HepG2 (cell line): ENCODE data around the gene ZNF511. TPM values are rescaled to one million over a fixed set of nuclear protein-coding genes. Genes with fewer than 3 reads are reported as not detected.
A peak's percentile ranks its signal among the peaks of the same experiment; 100 is the strongest.

Experiments used
- ARNT2 ChIP-seq: sonication (generic); formaldehyde crosslinking; IDR thresholded peaks from 2 replicates; pipeline ENCODE4 v1.8.0; 2022; ENCODE audit warnings: mild to moderate bottlenecking, low read depth, missing genetic modification reagents, moderate library complexity
- GATAD2A ChIP-seq: IDR thresholded peaks from 2 replicates; pipeline ENCODE4 v1.6.1; 2016
- MBD4 ChIP-seq: IDR thresholded peaks from 2 replicates; pipeline ENCODE4 v1.6.1; 2012; ENCODE audit warnings: low read length, inconsistent platforms, borderline replicate concordance
- MBNL3 ChIP-seq: fragments of 250-450 bp; sonication (Bioruptor Pico); conservative IDR thresholded peaks from 2 replicates; pipeline ENCODE4 v1.8.0; 2022; ENCODE audit warnings: mild to moderate bottlenecking, inconsistent platforms
- RBM22 ChIP-seq: fragments of 200-400 bp; formaldehyde crosslinking; optimal IDR thresholded peaks from 2 replicates; pipeline ENCODE3; 2017; ENCODE audit warnings: mild to moderate bottlenecking, low read length, moderate library complexity
- SMYD3 ChIP-seq: sonication (generic); formaldehyde crosslinking; IDR thresholded peaks from 2 replicates; pipeline ENCODE4 v1.8.1; 2023; ENCODE audit warnings: mild to moderate bottlenecking, missing genetic modification reagents
- TOPORS ChIP-seq: sonication (generic); formaldehyde crosslinking; IDR thresholded peaks from 2 replicates; pipeline ENCODE4 v1.8.0; 2023; ENCODE audit warnings: mild to moderate bottlenecking, missing genetic modification reagents
- ZNF572 ChIP-seq: sonication (generic); formaldehyde crosslinking; IDR thresholded peaks from 2 replicates; pipeline ENCODE4 v1.5.1; 2020; ENCODE audit warnings: mild to moderate bottlenecking, missing genetic modification reagents
- ZNF619 ChIP-seq: sonication (generic); formaldehyde crosslinking; IDR thresholded peaks from 2 replicates; pipeline ENCODE4 v1.4.0; 2020; ENCODE audit warnings: mild to moderate bottlenecking, missing genetic modification reagents
- ZNF713 ChIP-seq: sonication (generic); formaldehyde crosslinking; IDR thresholded peaks from 2 replicates; pipeline ENCODE4 v1.4.0; 2020; ENCODE audit warnings: mild to moderate bottlenecking, missing genetic modification reagents
- ZNF839 ChIP-seq: sonication (generic); formaldehyde crosslinking; IDR thresholded peaks from 2 replicates; pipeline ENCODE4 v1.4.0; 2020; ENCODE audit warnings: missing genetic modification reagents, mild to moderate bottlenecking, borderline replicate concordance
- polyA plus RNA-seq, 8 experiments: library from polyadenylated mRNA; depleted of rRNA in 3 of 8; stranded (reverse) in 7 of 8; unstranded in 1 of 8; fragments of >200 nt; fragmentation: Illumina TruSeq in 4 of 8; extraction: Trizol in 4 of 8; gene quantifications; 2 replicates each; pipeline versions ENCODE4 v1.2.1 to v1.2.3, GENCODE V29; 2011 to 2016; ENCODE audit warnings: low read depth in 4 of 8, missing spikeins in 1 of 8, mixed read lengths in 1 of 8; ENCODE audit not compliant: insufficient read depth in 1 of 8
- total RNA-seq, 5 experiments: library from RNA; depleted of rRNA; stranded (reverse); fragments of >200 nt; fragmentation: Illumina TruSeq; extraction: Trizol; gene quantifications; 2 replicates each; pipeline ENCODE4 v1.2.3, GENCODE V29; 2016; ENCODE audit warnings: low read depth in 1 of 5
- TF ChIP-seq, protein P1 (sequence below): sonication (generic); formaldehyde crosslinking; IDR thresholded peaks from 2 replicates; pipeline ENCODE4 v1.5.1; 2020; ENCODE audit warnings: mild to moderate bottlenecking, missing genetic modification reagents, borderline replicate concordance
- TF ChIP-seq, protein P2 (sequence below): sonication (generic); formaldehyde crosslinking; IDR thresholded peaks from 2 replicates; pipeline ENCODE4 v1.8.0; 2022; ENCODE audit warnings: missing genetic modification reagents, mild to moderate bottlenecking, moderate library complexity, borderline replicate concordance
- TF ChIP-seq, protein P3 (sequence below): sonication (generic); formaldehyde crosslinking; IDR thresholded peaks from 2 replicates; pipeline ENCODE4 v1.4.0; 2020; ENCODE audit warnings: mild to moderate bottlenecking, missing genetic modification reagents
- TF ChIP-seq, protein P4 (sequence below): sonication (generic); formaldehyde crosslinking; IDR thresholded peaks from 2 replicates; pipeline ENCODE4 v1.5.0; 2020; ENCODE audit warnings: missing genetic modification reagents, mild to moderate bottlenecking, borderline replicate concordance
- TF ChIP-seq, protein P5 (sequence below): sonication (generic); formaldehyde crosslinking; IDR thresholded peaks from 2 replicates; pipeline ENCODE4 v1.5.0; 2020; ENCODE audit warnings: mild to moderate bottlenecking, missing genetic modification reagents, moderate library complexity
- TF ChIP-seq, protein P6 (sequence below): sonication (generic); formaldehyde crosslinking; IDR thresholded peaks from 2 replicates; pipeline ENCODE4 v1.4.0; 2020; ENCODE audit warnings: mild to moderate bottlenecking, missing genetic modification reagents

Gene ZNF511
- total and polyA plus RNA-seq, 2 of the 13 experiments (the other 11 are each of a cell fraction or from before 2014, with no cell fraction given) = 35.6 to 66.4 TPM

DNA sequence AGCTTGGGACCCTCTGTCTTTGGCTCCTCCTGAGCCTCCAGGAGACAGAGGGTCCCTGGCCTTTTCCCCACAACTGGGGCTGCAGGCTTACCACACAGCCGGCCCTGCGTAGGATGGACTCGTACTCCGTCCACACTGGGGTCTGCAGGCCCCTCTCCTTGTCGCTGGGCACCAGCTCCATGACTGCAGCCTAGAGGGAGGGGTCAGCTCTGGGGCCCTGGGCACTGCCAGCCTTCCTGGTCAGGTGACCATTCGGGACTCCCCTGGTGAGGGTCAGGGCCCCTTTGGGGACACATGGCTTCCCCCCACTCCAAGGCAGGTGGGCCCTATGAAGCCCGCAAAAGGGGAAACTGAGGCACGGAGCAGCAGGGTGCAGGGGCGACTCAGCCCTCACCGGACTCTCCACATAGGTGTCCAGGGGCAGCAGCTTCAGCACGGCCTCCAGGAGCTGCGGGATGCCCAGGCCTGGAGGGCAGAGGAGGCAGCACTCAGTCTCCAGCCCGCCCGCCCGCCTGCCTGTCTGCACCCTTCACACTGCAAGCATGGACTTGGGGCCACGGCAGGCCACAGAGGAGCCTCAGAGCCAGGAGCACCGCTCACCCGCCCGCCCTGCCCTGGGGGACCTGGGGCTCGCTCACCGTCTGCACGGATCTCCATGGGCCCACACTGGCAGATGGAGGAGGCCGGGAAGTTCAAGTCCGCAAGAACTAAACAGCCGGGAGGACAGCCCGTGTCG, 48.0 kb downstream of the ZNF511 start (continued):
- TF ChIP-seq, protein P1, sequence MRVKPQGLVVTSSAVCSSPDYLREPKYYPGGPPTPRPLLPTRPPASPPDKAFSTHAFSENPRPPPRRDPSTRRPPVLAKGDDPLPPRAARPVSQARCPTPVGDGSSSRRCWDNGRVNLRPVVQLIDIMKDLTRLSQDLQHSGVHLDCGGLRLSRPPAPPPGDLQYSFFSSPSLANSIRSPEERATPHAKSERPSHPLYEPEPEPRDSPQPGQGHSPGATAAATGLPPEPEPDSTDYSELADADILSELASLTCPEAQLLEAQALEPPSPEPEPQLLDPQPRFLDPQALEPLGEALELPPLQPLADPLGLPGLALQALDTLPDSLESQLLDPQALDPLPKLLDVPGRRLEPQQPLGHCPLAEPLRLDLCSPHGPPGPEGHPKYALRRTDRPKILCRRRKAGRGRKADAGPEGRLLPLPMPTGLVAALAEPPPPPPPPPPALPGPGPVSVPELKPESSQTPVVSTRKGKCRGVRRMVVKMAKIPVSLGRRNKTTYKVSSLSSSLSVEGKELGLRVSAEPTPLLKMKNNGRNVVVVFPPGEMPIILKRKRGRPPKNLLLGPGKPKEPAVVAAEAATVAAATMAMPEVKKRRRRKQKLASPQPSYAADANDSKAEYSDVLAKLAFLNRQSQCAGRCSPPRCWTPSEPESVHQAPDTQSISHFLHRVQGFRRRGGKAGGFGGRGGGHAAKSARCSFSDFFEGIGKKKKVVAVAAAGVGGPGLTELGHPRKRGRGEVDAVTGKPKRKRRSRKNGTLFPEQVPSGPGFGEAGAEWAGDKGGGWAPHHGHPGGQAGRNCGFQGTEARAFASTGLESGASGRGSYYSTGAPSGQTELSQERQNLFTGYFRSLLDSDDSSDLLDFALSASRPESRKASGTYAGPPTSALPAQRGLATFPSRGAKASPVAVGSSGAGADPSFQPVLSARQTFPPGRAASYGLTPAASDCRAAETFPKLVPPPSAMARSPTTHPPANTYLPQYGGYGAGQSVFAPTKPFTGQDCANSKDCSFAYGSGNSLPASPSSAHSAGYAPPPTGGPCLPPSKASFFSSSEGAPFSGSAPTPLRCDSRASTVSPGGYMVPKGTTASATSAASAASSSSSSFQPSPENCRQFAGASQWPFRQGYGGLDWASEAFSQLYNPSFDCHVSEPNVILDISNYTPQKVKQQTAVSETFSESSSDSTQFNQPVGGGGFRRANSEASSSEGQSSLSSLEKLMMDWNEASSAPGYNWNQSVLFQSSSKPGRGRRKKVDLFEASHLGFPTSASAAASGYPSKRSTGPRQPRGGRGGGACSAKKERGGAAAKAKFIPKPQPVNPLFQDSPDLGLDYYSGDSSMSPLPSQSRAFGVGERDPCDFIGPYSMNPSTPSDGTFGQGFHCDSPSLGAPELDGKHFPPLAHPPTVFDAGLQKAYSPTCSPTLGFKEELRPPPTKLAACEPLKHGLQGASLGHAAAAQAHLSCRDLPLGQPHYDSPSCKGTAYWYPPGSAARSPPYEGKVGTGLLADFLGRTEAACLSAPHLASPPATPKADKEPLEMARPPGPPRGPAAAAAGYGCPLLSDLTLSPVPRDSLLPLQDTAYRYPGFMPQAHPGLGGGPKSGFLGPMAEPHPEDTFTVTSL (CRISPR knock-in tag) = no peak
- TF ChIP-seq ZNF572 (CRISPR knock-in tag) (no peak), SMYD3 (CRISPR knock-in tag) (no peak), MBNL3 (CRISPR knock-in tag) (no peak), TOPORS (no peak), ZNF619 (CRISPR knock-in tag) (0 out of 2 replicates have a peak, but pooled peaks have one; percentile 16), ARNT2 (no peak), ZNF839 (CRISPR knock-in tag) (no peak), GATAD2A (no peak), RBM22 (no peak), MBD4 (no peak), ZNF713 (no peak)
- TF ChIP-seq, protein P2, sequence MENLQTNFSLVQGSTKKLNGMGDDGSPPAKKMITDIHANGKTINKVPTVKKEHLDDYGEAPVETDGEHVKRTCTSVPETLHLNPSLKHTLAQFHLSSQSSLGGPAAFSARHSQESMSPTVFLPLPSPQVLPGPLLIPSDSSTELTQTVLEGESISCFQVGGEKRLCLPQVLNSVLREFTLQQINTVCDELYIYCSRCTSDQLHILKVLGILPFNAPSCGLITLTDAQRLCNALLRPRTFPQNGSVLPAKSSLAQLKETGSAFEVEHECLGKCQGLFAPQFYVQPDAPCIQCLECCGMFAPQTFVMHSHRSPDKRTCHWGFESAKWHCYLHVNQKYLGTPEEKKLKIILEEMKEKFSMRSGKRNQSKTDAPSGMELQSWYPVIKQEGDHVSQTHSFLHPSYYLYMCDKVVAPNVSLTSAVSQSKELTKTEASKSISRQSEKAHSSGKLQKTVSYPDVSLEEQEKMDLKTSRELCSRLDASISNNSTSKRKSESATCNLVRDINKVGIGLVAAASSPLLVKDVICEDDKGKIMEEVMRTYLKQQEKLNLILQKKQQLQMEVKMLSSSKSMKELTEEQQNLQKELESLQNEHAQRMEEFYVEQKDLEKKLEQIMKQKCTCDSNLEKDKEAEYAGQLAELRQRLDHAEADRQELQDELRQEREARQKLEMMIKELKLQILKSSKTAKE (CRISPR knock-in tag) = no peak
- TF ChIP-seq, protein P3, sequence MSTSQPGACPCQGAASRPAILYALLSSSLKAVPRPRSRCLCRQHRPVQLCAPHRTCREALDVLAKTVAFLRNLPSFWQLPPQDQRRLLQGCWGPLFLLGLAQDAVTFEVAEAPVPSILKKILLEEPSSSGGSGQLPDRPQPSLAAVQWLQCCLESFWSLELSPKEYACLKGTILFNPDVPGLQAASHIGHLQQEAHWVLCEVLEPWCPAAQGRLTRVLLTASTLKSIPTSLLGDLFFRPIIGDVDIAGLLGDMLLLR = peak; percentile 69; the same call in 1 of the 2 replicates
- TF ChIP-seq, protein P4, sequence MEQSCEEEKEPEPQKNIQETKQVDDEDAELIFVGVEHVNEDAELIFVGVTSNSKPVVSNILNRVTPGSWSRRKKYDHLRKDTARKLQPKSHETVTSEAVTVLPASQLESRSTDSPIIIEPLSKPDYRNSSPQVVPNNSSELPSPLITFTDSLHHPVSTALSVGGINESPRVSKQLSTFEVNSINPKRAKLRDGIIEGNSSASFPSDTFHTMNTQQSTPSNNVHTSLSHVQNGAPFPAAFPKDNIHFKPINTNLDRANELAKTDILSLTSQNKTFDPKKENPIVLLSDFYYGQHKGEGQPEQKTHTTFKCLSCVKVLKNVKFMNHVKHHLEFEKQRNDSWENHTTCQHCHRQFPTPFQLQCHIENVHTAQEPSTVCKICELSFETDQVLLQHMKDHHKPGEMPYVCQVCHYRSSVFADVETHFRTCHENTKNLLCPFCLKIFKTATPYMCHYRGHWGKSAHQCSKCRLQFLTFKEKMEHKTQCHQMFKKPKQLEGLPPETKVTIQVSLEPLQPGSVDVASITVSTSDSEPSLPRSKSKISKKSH (CRISPR knock-in tag) = no peak
- TF ChIP-seq, protein P5, sequence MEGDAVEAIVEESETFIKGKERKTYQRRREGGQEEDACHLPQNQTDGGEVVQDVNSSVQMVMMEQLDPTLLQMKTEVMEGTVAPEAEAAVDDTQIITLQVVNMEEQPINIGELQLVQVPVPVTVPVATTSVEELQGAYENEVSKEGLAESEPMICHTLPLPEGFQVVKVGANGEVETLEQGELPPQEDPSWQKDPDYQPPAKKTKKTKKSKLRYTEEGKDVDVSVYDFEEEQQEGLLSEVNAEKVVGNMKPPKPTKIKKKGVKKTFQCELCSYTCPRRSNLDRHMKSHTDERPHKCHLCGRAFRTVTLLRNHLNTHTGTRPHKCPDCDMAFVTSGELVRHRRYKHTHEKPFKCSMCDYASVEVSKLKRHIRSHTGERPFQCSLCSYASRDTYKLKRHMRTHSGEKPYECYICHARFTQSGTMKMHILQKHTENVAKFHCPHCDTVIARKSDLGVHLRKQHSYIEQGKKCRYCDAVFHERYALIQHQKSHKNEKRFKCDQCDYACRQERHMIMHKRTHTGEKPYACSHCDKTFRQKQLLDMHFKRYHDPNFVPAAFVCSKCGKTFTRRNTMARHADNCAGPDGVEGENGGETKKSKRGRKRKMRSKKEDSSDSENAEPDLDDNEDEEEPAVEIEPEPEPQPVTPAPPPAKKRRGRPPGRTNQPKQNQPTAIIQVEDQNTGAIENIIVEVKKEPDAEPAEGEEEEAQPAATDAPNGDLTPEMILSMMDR (CRISPR knock-in tag) = no peak
- TF ChIP-seq, protein P6, sequence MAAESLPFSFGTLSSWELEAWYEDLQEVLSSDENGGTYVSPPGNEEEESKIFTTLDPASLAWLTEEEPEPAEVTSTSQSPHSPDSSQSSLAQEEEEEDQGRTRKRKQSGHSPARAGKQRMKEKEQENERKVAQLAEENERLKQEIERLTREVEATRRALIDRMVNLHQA (CRISPR knock-in tag) = no peak
